HG03135 (cell line): ENCODE measurements around the gene TOGARAM2.

ENCODE experiments used
- ATAC-seq: cut with Tn5 transposase; IDR thresholded peaks from one replicate; pipeline ENCODE4 v1.9.1; 2021; ENCODE audit warnings: mild to moderate bottlenecking, moderate library complexity; ENCODE audit not compliant: unreplicated experiment

The TOGARAM2 gene

DNA sequence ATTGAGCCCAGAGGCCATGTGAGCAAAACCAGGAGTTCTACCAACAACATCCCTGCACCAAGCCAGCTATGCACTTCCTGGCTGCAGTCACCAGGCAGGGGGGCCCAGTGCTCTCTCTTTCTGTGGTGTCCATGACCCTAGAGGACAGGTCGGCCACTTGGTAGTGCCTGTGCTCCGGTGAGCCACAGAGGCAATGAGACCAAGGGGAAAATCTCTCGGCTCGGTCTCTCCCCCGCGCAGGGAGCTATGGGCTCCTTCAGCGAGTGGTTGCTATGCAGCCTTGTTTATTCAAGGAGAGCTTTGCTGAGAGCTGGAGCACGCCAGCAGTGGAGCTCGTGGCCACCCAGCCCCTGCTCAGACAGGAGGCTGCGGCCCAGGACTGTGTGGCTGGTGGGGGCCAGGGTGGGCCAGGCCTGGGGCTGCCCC is at the start of gene TOGARAM2:
TOGARAM2 (plus strand) TSS at position 283 of the 426 bp plus-strand sequence. CDS start 13,537 bp downstream, outside the sequence.
- no peak for ATAC-seq

DNA sequence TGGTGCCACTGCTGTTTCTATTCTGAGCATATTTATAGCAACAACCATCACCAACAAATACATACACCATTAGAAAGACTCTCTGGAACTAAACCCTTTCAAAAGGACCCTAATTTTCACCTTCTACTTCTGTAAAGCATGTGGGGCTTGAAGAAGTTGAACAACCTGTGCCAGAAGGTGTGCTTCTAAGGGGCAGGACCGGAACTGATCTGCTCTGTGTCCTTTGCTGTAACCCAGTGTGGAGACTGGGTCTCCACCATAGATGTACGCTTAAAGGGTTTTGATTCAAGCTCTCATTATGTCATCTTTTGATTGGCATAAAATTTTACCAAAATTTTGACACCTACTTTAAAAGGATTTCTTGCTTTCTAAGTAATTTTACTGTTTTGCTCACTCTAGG is 46.3 kb upstream of the TOGARAM2 start:
- ATAC-seq = no peak

DNA sequence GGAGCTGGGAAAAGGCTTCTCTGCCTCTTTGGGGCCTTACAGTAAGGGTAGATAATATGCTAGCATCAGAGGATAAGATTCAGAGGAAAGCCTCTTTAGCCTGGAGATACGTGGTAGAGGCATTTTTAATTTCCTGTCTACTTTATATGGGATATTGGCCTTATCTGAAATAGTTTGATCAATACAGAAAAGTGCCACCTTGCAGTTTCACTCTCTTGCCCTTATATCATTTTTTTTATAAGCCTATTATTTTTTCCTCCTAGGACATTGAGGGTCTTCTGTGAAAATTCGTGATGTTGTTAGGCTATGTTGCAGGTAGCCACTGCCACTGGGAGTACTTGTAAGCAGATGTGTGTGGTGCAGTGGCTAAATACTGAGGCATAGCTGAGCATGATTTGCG is 40.1 kb upstream of the TOGARAM2 start:
- ATAC-seq = no peak

DNA sequence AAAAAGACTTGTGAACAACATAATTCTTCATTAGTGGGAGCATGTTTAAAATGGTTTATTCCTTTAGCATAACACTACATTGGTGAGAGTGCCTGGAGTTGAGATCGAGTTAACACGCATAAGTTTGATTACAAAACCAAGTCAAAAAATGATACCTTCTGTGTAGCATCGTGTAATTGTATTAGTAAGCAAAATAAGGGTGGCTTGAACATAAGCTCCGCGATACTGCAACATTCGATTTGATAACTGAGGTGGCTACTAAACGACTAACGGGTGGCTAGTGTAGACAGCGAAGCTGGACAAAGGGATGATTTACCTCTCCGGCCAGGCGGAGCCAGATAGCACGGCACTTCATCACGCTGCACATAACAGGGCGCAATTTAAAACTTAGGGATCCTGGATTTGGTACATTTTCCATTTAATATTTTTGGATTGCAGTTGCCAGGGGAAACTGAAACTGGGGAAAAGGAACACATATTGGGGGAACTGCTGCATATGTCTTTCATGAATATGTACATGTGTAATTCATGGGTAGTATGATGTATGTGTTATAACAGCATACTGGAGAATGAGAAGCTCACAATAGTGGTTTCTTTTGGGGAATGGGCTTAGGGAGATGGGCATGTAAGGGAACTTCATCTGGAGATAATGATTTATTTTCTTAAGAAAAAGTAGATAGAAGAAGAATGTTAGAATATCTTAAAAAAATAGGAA is 36.4 kb upstream of the TOGARAM2 start:
- ATAC-seq = no peak

DNA sequence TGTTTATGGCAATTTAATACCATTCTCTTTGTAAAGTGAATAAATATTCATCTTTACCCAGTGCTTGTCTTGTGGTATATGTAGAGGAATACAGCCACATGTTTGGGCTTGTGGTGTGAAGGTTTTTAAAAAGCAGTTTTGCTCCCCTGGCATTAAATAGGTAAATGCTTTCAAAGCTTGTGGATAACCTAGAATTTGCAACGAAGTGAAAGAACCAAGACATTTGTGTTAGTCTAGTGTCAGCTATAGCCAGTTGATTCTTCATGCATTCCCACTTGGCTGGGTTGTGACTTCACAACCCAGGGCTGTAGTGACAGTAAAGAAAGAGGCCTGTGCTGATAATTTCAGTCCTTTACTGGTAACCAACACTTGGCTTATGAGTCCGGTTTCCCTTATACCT is 32.9 kb upstream of the TOGARAM2 start:
- ATAC-seq = no peak

DNA sequence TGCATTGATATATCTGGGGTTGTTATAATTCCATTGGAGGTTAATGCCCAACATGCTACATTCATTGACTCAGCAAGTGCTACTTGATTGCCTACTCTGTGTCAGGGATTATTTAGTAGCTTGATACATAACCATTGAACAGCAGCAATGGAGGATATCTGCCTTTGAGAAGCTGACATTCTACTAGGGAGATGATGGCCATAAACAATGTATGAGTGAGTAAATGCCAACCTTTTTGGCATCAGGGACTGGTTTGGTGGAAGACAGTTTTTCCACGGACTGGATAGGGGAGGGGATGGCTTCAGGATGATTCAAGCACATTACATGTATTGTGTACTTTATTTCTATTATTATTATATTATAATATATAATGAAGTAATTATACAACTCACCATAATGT is 31.9 kb upstream of the TOGARAM2 start:
- ATAC-seq = no peak

DNA sequence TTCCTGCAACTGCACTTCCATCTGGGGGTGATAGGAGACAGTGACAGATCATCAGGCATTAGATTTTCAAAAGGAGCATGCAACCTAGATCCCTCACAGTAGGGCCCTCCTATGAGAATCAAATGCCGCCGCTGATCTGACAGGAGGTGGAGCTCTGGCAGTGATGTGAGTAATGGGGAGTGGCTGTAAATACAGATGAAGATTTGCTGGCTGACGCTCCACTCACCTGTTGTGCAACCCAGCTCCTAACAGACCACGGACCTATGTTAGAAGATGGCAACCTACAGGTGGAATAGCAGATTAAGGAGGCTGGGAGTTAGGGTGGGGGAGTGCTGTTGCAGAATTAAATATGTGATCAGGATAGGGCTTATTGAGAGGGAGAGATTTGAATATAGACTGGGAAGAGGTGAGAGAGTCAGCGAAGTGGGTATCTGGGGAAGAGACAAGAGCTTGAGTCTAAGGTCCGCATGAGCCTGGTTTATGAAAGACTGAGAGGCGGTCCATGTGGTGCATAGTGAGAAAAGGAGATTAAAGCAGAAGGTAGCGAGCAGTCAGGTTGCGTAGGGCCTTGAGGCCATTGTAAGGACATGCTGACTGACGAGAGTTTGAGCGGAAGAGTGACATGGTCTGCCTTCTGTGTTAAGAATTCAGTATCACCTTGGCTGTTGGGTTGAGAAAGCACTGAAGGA is 31.3 kb upstream of the TOGARAM2 start:
- ATAC-seq = no peak

DNA sequence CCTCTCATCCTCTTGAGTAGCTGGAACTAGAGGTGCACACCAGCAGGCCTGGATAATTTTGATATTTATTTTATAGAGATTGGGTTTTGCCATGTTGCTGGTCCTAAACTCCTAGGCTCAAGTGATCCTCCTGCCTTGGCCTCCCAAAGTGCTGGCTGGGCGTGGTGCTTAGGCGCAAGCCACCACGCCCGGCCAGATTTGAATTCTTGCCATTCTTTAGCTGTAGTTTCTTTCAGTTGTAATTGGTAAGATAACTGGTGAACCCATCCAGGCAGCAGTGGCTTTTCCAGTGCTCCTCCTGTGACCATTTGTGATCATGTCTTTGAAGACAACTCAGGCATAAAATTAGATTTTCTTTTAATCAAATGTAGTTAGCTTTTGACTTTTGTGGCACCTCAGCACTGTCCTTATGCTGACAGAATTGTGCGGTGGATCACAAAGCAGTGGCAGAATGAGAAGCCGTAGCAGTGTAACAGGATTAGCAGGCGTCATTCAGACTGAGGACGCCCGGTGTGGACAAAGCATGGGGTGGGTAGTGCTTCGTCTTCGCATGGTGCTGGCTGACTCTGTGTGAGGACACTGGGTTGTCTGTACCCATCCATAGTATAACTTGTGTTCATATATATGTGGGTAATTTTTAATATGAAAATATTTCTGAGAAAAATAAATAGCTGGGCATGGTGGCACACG is 30.0 kb upstream of the TOGARAM2 start:
- ATAC-seq = no peak

DNA sequence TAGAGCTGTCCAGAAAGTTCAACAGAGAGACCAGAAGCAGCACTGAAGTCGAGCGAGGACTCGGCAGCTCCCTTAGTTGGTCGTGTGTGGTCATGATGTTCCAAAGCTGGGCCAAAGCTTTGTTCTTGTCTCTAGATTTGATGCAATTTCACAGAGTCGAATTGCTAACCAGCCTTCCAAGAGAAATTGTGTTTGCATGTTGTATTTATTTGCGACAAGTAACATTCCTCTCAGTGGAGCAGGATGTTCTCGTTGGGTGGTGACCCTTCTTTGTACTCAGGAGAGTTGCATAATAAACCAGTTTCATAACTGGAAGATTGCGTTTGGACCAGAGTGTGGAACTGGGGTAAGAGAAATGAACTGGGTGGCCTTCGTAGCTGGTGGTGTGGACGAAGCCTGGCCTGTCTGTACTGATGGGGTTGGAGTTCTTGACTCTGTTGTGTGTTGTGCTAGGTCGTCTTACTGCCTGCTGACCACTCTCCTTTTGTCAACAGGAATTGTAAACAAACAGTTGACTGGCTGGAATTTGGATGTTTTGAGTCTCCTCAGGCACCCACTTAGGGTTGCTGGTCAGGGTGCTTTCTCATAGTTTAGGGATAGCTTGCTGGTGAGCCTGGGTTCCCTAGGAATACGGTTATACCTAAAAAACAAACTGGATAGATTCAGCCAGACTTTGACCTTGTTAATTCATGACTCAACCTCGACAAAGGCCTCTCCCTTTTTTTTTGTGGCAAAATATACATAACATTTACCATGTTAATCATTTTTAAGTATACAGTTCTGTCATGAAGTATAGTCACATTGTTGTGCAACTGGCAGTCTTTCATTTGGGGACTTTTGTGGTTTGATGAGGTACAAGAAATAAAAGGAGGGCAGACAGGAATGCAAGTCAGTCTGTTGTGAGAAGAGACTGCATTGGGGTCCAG is 28.9 kb upstream of the TOGARAM2 start:
- no peak for ATAC-seq

DNA sequence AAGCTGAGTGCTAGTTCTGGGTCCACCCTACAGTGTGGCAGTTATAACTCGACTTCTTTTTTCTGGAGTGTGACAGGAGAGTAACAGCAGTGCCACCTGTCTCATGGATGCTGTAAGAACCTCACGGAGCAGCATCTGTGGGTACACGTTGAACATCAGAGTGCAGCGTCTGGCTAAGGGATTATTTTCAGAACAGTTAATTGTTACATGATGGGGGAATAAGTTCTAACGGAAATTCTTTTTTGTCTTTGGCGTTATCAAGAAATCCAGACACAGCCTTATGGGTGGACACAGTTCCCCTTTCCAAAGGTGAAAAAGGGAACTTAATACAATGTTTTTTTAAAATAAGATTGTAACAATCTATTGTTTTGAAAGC is 28.3 kb upstream of the TOGARAM2 start:
- no peak for ATAC-seq

DNA sequence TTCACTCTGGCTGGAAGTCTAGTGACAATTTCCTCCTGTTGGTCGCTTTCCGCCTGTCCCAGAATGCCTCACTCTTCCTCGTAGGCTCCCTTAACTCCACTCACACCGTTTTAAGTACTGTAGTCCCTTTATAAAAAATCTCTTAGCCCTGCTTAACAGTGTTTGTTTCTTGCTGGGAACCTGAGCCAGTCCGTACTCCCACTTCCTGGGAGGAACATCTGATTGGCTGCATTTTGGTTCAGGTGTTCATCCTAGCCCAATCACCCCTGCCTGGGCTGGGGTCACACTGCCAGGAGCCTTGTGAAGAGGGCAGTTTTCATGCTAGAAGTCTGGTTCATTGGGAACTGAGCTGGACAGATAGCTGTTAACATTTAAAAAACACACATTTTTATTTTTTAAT is 25.6 kb upstream of the TOGARAM2 start:
- ATAC-seq = no peak

DNA sequence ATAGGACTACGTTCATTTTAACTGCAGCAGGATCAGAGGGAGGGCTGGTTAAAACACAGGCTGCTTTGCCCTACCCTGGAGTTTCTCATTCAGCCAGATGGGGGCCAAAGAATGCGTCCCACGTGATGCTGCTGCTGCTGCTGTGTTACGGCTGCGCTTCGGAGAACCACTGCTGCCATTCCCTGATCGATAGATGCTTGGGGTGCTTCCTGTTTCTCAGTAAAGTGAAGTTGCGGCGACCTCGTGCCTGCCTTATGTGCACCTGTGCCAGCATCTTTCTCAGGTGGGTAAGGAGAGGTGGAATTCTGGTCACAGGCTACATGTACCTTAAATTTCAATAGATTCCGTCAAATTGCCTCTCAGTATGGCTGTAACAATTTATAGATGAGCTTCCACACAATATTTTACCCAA is 24.7 kb upstream of the TOGARAM2 start:
- no peak for ATAC-seq

DNA sequence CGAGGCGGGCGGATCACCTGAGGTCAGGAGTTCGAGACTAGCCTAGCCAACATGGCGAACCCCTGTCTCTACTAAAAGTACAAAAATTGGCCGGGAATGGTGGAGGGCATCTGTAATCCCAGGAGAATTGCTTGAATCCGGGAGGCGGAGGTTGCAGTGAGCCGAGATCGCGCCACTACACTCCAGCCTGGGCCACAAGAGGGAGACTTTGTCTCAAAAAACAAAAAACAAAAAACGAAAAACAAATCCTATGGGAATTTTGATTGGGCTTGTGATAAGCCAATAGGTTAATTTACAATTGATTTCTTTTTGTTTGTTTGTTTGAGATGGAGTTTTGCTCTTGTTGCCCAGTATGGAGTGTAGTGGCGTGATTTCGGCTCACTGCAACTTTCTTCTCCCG is 24.2 kb upstream of the TOGARAM2 start:
- no peak for ATAC-seq

DNA sequence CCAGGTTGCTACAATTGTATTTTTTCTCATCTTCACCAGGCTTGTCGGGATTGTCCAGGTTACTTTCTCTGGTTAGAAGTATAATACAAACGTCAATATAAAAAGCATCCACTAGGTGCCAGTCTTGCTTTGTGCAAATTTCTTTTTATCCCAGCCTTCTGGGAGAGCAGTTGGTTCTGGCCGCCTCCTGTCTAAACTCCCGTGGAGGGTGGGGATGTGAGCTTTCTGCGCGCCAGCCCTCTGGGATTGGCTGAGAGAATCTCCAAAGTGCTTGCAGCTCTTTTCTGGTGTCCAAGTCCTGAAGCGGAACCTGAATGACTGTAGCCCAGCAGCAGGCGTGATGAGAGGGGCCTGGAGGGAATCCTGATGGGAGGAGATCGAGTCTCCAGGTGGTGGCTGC is 22.4 kb upstream of the TOGARAM2 start:
- ATAC-seq = no peak

DNA sequence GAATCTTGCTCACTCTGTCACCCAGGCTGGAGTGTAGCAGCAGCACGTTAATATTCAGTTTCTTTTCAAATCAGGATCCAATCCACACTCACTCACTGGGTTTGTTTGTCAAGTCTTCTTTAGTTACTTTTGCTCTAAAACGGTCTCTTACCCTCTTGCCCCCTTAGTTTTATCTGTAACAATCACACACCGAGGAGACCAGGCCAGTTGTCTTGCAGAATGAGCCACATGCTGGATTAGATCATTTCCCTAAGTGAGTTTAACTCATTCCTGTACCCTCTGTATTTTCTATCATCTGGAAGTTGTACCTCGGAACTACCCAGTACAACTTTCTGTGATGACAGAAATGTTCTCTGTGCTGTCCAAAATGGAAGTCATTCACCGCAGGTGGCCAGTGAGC is 20.7 kb upstream of the TOGARAM2 start:
- no peak for ATAC-seq

DNA sequence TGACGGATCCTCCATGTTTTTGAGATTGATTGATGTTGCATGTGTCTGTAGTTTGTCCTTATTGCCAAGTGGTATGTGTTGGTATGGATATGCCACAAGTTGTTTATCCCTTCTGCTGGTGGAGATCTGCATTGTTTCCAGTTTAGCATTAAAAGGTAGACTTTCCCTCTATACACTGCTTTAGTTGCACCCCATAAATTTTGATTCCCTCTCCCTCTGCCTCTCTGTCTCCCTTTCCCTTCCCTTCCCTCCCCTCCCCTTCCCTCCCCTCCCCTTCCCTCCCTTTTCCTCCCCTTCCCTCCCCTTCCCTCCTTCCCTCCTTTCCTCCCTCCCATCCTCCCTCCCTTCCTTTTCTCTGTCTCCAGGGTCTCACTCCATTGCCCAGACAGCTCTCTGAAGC is 18.6 kb upstream of the TOGARAM2 start:
- no peak for ATAC-seq

DNA sequence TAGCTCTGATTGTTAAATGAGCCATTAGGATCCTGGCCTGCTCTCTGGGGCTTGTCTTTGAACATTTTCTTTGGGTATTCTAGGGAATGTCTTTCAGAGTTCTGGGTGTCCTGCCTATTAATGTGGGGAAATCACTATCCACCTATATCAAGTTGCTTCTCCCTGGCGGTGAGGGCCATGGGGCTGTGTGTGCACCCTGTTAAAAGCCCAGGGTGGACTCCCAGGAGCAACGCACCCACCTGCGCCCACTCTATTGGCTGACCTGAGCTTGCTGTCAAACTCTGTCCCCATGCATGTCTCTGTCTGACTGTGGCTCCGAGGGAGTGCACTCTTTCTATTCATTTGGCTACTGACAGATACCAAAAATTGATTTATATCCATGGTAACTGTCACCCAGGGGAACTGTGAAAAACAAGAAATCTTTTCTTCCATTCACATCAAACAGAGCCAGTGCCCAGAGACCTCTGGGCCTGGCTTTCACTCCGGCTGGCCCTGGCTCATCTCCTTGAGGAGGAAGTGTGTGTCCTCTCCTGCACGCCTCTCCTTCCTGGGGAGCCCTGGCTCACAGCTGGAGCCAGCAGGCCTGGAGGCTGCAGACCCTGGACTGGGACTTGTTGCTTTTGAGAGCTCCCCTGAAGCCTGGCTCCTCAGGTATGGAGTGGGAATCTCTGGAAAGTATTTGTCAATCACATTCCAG is 10.5 kb upstream of the TOGARAM2 start:
- ATAC-seq = no peak

DNA sequence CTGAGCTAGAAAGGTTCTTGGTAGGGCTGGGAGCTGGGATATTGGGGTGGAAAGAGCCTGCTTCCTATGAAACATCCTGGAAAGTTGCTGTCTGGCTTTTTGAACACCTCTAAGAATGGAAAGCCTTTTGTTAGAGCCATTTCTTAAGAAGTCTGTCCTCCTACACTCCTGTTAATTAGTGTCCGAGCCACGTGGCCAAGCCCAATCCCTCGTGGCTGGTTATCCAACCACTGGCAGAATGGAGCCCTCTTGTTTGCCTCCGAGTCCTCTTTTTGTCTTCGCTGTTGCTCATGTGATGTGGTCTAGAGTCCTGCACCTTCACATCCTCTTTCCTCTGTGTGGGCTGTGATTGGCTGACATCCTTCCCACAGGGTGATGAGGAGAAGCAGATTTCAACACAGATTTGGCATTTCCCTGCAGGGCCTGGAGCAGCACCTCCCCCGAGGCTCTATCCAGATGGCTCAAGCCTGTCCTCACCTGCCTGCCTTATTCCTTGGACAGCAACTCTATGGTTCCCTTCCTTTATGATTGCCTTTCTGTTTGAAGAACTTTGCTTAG is 8.2 kb upstream of the TOGARAM2 start:
- no peak for ATAC-seq

DNA sequence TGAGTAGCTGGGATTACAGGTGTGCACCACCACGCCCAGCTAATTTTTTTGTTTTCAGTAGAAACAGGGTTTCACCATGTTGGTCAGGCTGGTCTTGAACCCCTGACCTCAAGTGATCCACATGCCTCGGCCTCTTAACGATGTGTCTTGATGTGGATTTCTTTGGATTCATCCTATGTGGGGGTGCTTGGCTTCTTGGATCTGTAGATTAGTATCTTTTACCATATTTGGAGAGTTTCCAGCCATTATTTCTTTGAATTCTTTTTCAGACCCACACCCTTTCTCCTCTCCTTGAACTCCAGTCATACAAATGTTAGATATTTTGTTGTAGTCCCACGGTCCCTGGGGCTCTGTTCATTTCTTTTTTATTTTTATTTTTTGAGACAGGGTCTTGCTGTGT is 6.8 kb upstream of the TOGARAM2 start:
- no peak for ATAC-seq

DNA sequence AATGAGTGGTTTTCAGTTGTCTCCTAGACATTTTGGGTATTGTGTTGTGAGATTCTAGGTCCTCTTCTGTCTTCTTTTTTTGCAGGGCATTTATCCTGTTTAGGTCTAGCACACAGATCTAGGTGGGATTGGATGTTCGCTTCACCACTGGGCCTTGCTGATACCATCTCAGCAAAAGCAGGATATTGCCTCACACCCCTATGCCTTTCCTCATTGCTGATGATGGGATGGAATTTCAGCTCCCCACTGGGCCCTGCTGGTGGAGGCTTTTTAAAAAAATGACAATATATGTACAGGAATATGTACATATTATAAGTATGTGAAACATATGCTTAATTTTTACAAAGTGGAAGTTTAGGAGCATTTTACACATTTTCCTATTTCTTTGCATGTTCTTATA is 5.4 kb upstream of the TOGARAM2 start:
- ATAC-seq = no peak
